IMR-90 (cell line): ENCODE results near the gene TXLNA. TPM values are rescaled to one million over a fixed set of nuclear protein-coding genes. Genes with fewer than 3 reads are reported as not detected.
"Not testable (repeated sequence)": the region's sequence is repeated elsewhere in the genome, so short reads cannot be mapped to it uniquely, and the experiment has no call there.

Source experiments
- ATAC-seq: fragments of 200-7000 bp; cut with Tn5 transposase; 2 replicates; pipeline ENCODE4 v1.9.1; 2020; ENCODE audit warnings: low read depth, mild to moderate bottlenecking, moderate library complexity
- BruUV-seq: library from RNA; stranded (reverse); fragments of 400-500 nt; replicated peaks from 2 replicates; lab custom pipeline; 2021; lab: Mats Ljungman, UMichigan
- CTCF ChIA-PET: fragments of 300-600 bp; formaldehyde crosslinking; extraction: SDS; loops from one replicate; lab custom pipeline; 2021; ENCODE audit warnings: antibody characterized with exemption; lab: Yijun Ruan, JAX
- POLR2A ChIA-PET: fragments of 300-600 bp; sonication (Branson Sonifier 250); formaldehyde crosslinking; loops from one replicate; lab custom pipeline; 2022; ENCODE audit warnings: antibody characterized with exemption; ENCODE audit not compliant: unreplicated experiment; lab: Charles Lee
- DNase-seq: peaks from one replicate; pipeline ENCODE4 v3.0.0; 2013
- H2AFZ ChIP-seq: replicated peaks from 2 replicates; pipeline ENCODE3; 2013; ENCODE audit warnings: low read length, mild to moderate bottlenecking; ENCODE audit not compliant: poor library complexity
- H2AK5ac ChIP-seq: 2 replicates; pipeline ENCODE4 v1.6.1; 2013; ENCODE audit warnings: low read depth, low read length, inconsistent platforms
- H2AK9ac ChIP-seq: replicated peaks from 2 replicates; pipeline ENCODE3; 2013; ENCODE audit warnings: mild to moderate bottlenecking, low read depth, low read length, moderate library complexity; ENCODE audit not compliant: poor library complexity
- H2BK120ac ChIP-seq: 2 replicates; pipeline ENCODE4 v1.6.1; 2013; ENCODE audit warnings: low read depth, low read length, inconsistent platforms
- H2BK15ac ChIP-seq: 3 replicates; pipeline ENCODE4 v1.6.1; 2013; ENCODE audit warnings: low read depth, low read length, inconsistent platforms
- H2BK20ac ChIP-seq: 2 replicates; pipeline ENCODE4 v1.6.1; 2013; ENCODE audit warnings: low read depth, mild to moderate bottlenecking, inconsistent platforms, low read length, moderate library complexity
- H2BK5ac ChIP-seq: 2 replicates; pipeline ENCODE4 v1.6.1; 2013; ENCODE audit warnings: mild to moderate bottlenecking, low read depth, low read length, inconsistent platforms; ENCODE audit not compliant: poor library complexity, severe bottlenecking
- H3K14ac ChIP-seq: replicated peaks from 2 replicates; pipeline ENCODE4 v1.6.1; 2013; ENCODE audit warnings: low read depth, low read length, inconsistent platforms
- H3K18ac ChIP-seq: 2 replicates; pipeline ENCODE4 v1.6.1; 2013; ENCODE audit warnings: low read depth, low read length, control low read depth
- H3K23ac ChIP-seq: 2 replicates; pipeline ENCODE4 v1.6.1; 2013; ENCODE audit warnings: low read depth, low read length, inconsistent platforms
- H3K27ac ChIP-seq: 2 replicates; pipeline ENCODE4 v1.5.1; 2013; ENCODE audit warnings: mild to moderate bottlenecking, control low read depth, low read length; ENCODE audit not compliant: insufficient read depth
- H3K27me3 ChIP-seq: 2 replicates; pipeline ENCODE4 v1.6.1; 2013; ENCODE audit warnings: low read length; ENCODE audit not compliant: control insufficient read depth, insufficient read depth
- H3K36me3 ChIP-seq: 2 replicates; pipeline ENCODE4 v1.6.1; 2013; ENCODE audit warnings: low read length, mixed read lengths; ENCODE audit not compliant: control insufficient read depth, insufficient read depth
- H3K4ac ChIP-seq: 2 replicates; pipeline ENCODE4 v1.6.1; 2013; ENCODE audit warnings: low read depth, low read length, inconsistent platforms
- H3K4me1 ChIP-seq: 2 replicates; pipeline ENCODE4 v1.6.1; 2013; ENCODE audit warnings: low read length, mixed read lengths; ENCODE audit not compliant: control insufficient read depth, insufficient read depth
- H3K4me2 ChIP-seq: 2 replicates; pipeline ENCODE4 v1.6.1; 2013; ENCODE audit warnings: low read depth, mild to moderate bottlenecking, control low read depth, low read length, moderate library complexity
- H3K4me3 ChIP-seq: 2 replicates; pipeline ENCODE4 v1.5.1; 2013; ENCODE audit warnings: low read depth, mild to moderate bottlenecking, control low read depth, low read length, moderate library complexity; ENCODE audit not compliant: insufficient read depth
- H3K56ac ChIP-seq: 2 replicates; pipeline ENCODE4 v1.6.1; 2013; ENCODE audit warnings: low read length, inconsistent platforms; ENCODE audit not compliant: insufficient read depth; ENCODE audit errors: extremely low read depth
- H3K79me1 ChIP-seq, 2 experiments: 2 replicates each; pipeline ENCODE4 v1.6.1; 2013; ENCODE audit warnings: low read length in 2 of 2, inconsistent platforms in 1 of 2, low read depth in 1 of 2
- H3K9ac ChIP-seq: 2 replicates; pipeline ENCODE4 v1.6.1; 2013; ENCODE audit warnings: low read depth, low read length, control low read depth
- H3K9me1 ChIP-seq: 2 replicates; pipeline ENCODE4 v1.6.1; 2013; ENCODE audit warnings: low read length, inconsistent platforms; ENCODE audit not compliant: insufficient read depth
- H3K9me3 ChIP-seq: 2 replicates; pipeline ENCODE4 v1.6.1; 2013; ENCODE audit warnings: low read length; ENCODE audit not compliant: control insufficient read depth, insufficient read depth
- H4K20me1 ChIP-seq: 2 replicates; pipeline ENCODE4 v1.6.1; 2013; ENCODE audit warnings: low read length, inconsistent platforms; ENCODE audit not compliant: insufficient read depth
- H4K5ac ChIP-seq: 2 replicates; pipeline ENCODE4 v1.6.1; 2013; ENCODE audit warnings: mild to moderate bottlenecking, low read depth, low read length, control low read depth
- H4K8ac ChIP-seq, 2 experiments: 2 replicates each; pipeline ENCODE4 v1.6.1; 2013; ENCODE audit warnings: low read depth in 2 of 2, low read length in 2 of 2, control low read depth in 1 of 2, inconsistent platforms in 1 of 2
- H4K91ac ChIP-seq: 2 replicates; pipeline ENCODE4 v1.6.1; 2013; ENCODE audit warnings: low read depth, low read length, inconsistent platforms; ENCODE audit not compliant: insufficient read depth
- WGBS, 2 experiments: methylation state at CpG; one replicate each; pipeline versions ENCODE4 v1.1.5 to v1.1.7; 2013; ENCODE audit warnings: missing lambda C conversion rate in 2 of 2; ENCODE audit not compliant: insufficient read length in 1 of 2; ENCODE audit errors: extremely low coverage in 2 of 2; 5-methylcytosine and 5-hydroxymethylcytosine counted together
- dilution Hi-C: fragments of 300-500 bp; cut with HindIII; formaldehyde crosslinking; loops from one replicate; pipeline ENCODE4 v1.14.3; 2018; ENCODE audit warnings: low sequenced_read_pairs; ENCODE audit not compliant: unreplicated experiment
- in situ Hi-C: fragments of 300-500 bp; cut with MboI; formaldehyde crosslinking; loops from 3 replicates; pipeline ENCODE4 v1.14.3; 2019; ENCODE audit warnings: low sequenced_read_pairs, inconsistent platforms, mixed read lengths
- intact Hi-C: fragments of 100-400 bp; cut with micrococcal nuclease; formaldehyde crosslinking; loops from 2 replicates; pipeline ENCODE4 v1.10.0; 2022
- polyA plus RNA-seq, 3 experiments: library from polyadenylated mRNA; depleted of rRNA; stranded (reverse); fragments of >200 nt; gene quantifications; 2 replicates each; pipeline ENCODE4 v1.2.3, GENCODE V29; 2012; ENCODE audit warnings: low replicate concordance in 1 of 3
- total RNA-seq: library from RNA; depleted of rRNA; stranded (reverse); fragments of >200 nt; gene quantifications from 2 replicates; pipeline ENCODE4 v1.2.3, GENCODE V29; 2012

The TXLNA gene
- total and polyA plus RNA-seq, 2 of the 4 experiments (the other 2 are of a cell fraction) = 47.6 to 102 TPM

DNA sequence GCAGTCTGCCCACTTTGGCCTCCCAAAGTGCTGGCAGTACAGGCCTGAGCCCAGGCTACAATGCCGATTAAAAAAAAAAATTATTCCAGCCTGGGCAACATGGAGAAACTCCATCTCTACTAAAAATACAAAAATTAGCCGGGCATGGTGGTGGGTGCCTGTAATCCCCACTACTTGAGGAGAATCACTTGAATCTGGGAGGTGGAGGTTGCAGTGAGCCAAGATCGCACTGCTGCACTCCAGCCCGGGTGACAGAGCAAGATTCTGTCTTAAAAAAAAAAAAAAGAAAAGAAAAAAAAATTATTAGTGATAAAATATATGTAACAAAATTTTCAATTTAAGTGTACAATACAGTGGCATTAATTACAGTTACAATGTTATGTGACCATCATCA, 36.2 kb upstream of the TXLNA start:
- POLR2A ChIA-PET = interaction anchor here (0.7 kb wide), 1 partner anchor 36 kb away, joined by 3 read pairs; the partner anchor contains the start of gene TXLNA
- Histone ChIP-seq H4K20me1 (peaks cover 60% of the 10 kb centered on the region), H3K4me1 (peaks cover 11% of the 10 kb centered on the region), H3K79me1 (peaks cover 34 to 77% of the 10 kb centered on the region in 2 experiments)
- dilution Hi-C loops, H4K5ac ChIP-seq, H4K8ac ChIP-seq, H2AFZ ChIP-seq, H3K9ac ChIP-seq, H3K36me3 ChIP-seq, H3K14ac ChIP-seq, in situ Hi-C loops, H2BK15ac ChIP-seq, BruUV-seq, DNase-seq, ATAC-seq, H3K9me1 ChIP-seq, H2BK5ac ChIP-seq, H2BK20ac ChIP-seq, H3K9me3 ChIP-seq, H3K4me3 ChIP-seq, H2AK5ac ChIP-seq, H2BK120ac ChIP-seq, H3K4ac ChIP-seq, H3K18ac ChIP-seq, H3K27me3 ChIP-seq, H3K56ac ChIP-seq, H3K27ac ChIP-seq, H3K4me2 ChIP-seq, H3K23ac ChIP-seq, intact Hi-C loops, H2AK9ac ChIP-seq, H4K91ac ChIP-seq: not testable (repeated sequence)
- CTCF ChIA-PET = interaction anchor here (1.0 kb wide), 1 partner anchor 8 kb away, joined by 3 read pairs; no protein-coding TSS in a partner anchor
- no CpG with 5 or more reads among the region's 4 CpGs for WGBS, 2 experiments
